Heart left ventricle (tissue), 16 donors: ENCODE measurements around the gene ZNF672. TPM values are rescaled to one million over a fixed set of nuclear protein-coding genes. Genes with fewer than 3 reads are reported as not detected.
"Not testable (repeated sequence)": the region's sequence is repeated elsewhere in the genome, so short reads cannot be mapped to it uniquely, and the experiment has no call there.

Experiments
- ATAC-seq, 4 donors: fragments of 200-7000 bp; cut with Tn5 transposase; one replicate each; pipeline ENCODE4 v1.9.1; 2020 to 2022; ENCODE audit warnings: moderate library complexity in 4 of 4, mild to moderate bottlenecking in 3 of 4, moderate number of reproducible peaks in 1 of 4
- DNase-seq, 5 donors: peaks; one replicate each; pipeline ENCODE4 v3.0.0-alpha.2; 2020
- H3K27ac ChIP-seq, 12 donors: fragments of 200-600 bp; sonication (generic) in 4 of 12; one replicate each; pipeline versions ENCODE4 v1.5.0 to v1.8.0; 2016 to 2022; ENCODE audit warnings: mild to moderate bottlenecking in 2 of 12
- H3K27me3 ChIP-seq, 9 donors: fragments of 200-600 bp; sonication (generic) in 2 of 9; one replicate each; pipeline versions ENCODE4 v1.5.1 to v1.8.0; 2016 to 2022; ENCODE audit warnings: mild to moderate bottlenecking in 3 of 9
- H3K36me3 ChIP-seq, 9 donors: fragments of 200-600 bp; sonication (generic) in 2 of 9; one replicate each; pipeline versions ENCODE4 v1.5.0 to v1.8.0; 2018 to 2022; ENCODE audit warnings: mild to moderate bottlenecking in 2 of 9
- H3K4me1 ChIP-seq, 12 donors: fragments of 200-600 bp; sonication (generic) in 4 of 12; one replicate each; pipeline versions ENCODE4 v1.5.0 to v1.8.0; 2016 to 2022; ENCODE audit warnings: mild to moderate bottlenecking in 3 of 12
- H3K4me3 ChIP-seq, 12 donors: fragments of 200-600 bp; sonication (generic) in 4 of 12; one replicate each; pipeline versions ENCODE4 v1.5.0 to v1.8.0; 2017 to 2022; ENCODE audit warnings: mild to moderate bottlenecking in 9 of 12, moderate library complexity in 4 of 12
- H3K9me3 ChIP-seq, 12 donors: fragments of 200-600 bp; sonication (generic) in 4 of 12; one replicate each; pipeline versions ENCODE4 v1.5.0 to v1.8.0; 2016 to 2022; ENCODE audit warnings: mild to moderate bottlenecking in 1 of 12
- CTCF ChIP-seq, 12 donors: fragments of 200-600 bp; sonication (generic) in 4 of 12; IDR thresholded peaks; one replicate each; pipeline versions ENCODE4 v1.5.0 to v1.8.0; 2018 to 2022; ENCODE audit warnings: antibody characterized with exemption in 12 of 12, mild to moderate bottlenecking in 5 of 12
- POLR2A ChIP-seq, 2 donors: fragments of 450-650 bp; IDR thresholded peaks; one replicate each; pipeline ENCODE4 v1.6.1; 2017; ENCODE audit warnings: antibody characterized with exemption in 2 of 2, mild to moderate bottlenecking in 2 of 2, moderate library complexity in 2 of 2
- WGBS, 4 donors: extraction: QIAGEN DNeasy Blood & Tissue Kit in 2 of 4; methylation state at CpG; one replicate each; pipeline versions ENCODE4 v1.1.5 to v1.1.7; 2013 to 2018; 5-methylcytosine and 5-hydroxymethylcytosine counted together
- intact Hi-C, 10 donors: fragments of 100-400 bp; cut with DNase I; formaldehyde crosslinking; loops; one replicate each; pipeline versions ENCODE4 v1.11.1 to v1.14.2; 2022
- polyA plus RNA-seq, 2 donors: library from polyadenylated mRNA; stranded (reverse); fragments of 200-250 nt; gene quantifications; one replicate each; pipeline ENCODE4 v1.2.3, GENCODE V29; 2013
- total RNA-seq, 9 donors: library from RNA; depleted of rRNA in 2 of 9; stranded (reverse); fragments of >200 nt in 2 of 9; fragmentation: NEBNext Ultra II Directional in 3 of 9; extraction: Animal tissue kit (Norgen Biotek cat#: 25700) in 3 of 9; gene quantifications; one replicate each; pipeline versions ENCODE4 v1.1.0 to v1.2.4, GENCODE V29; 2016 to 2023
- donor health status: ischemic (EF 13 %, LVEDD 7.1; RV severe dilation, severe dysfunction).
- donor health status: healthy with polysubstance abuse.
- donor health status: DM: no; HTN: yes; CAD: no.
- donor health status: DM: no; HTN: no; CAD: no.
- donor health status: ischemic (EF 25% LVEDD 6.9; RV normal size, moderate dysfunction).
- donor health status: ischemic (EF 25% LVEDD 5.7; RV mildly dilated, moderate dysfunction).
- donor health status: healthy.
- donor health status: DM: yes; HTN: yes; CAD: no.
- donor health status: ischemic (EF 35%, LVEDD 5.7; RV mildly dilated, moderate dysfunction).
- donor health status: nonischemic (EF 11% LVEDD 7.7; RV severe dilation, severe dysfunction).
- donor health status: DM: yes; HTN: yes; CAD: no.
- donor health status: PGD.
- donor health status: ischemic (EF 29% LVEDD 5.4; RV normal size, mild dysfunction).
- donor health status: nonischemic (EF 23%, LVEDD 6.1; RV moderate dilation, normal function).

The ZNF672 gene
- total and polyA plus RNA-seq, 11 donors: 20.5 to 63.8 (median 37.8) TPM

GRCh38 chr1:248873409-248873992 is 35.5 kb downstream of the ZNF672 start:
- TF ChIP-seq POLR2A (IDR thresholded peaks at IDR 0.05) (peak in 1 of 2 donors; percentile 50), CTCF (IDR thresholded peaks at IDR 0.05) (no peak)
- no peaks in the 10 kb centered on the region for H3K9me3 ChIP-seq
- WGBS, 4 donors: 0% methylated on average over 19 to 41 of the region's 41 CpGs
- no peaks in the 10 kb centered on the region for H3K36me3 ChIP-seq
- peak overlapping the region; percentile 88 to 96 (median 93) for H3K27ac ChIP-seq
- DNase-seq (peak; percentile 92 to 95 (median 93)), ATAC-seq (peak; percentile 92 to 95 (median 94))
- H3K4me1 ChIP-seq: peaks cover 0 to 12% (median 0%) of the 10 kb centered on the region in 12 donors
- intact Hi-C loops: loop anchor here in 4 of 10 donors (1.0 to 2.0 kb wide), 5 partner anchors 14 to 47 kb away; partner anchors contain the start of genes PGBD2 (in 3 of the 4) and ZNF692 (in 2 of the 4)
- H3K4me3 ChIP-seq: peak overlapping the region; percentile 56 to 84 (median 70)
- H3K27me3 ChIP-seq: no peaks in the 10 kb centered on the region

- peak; percentile 52 to 77 (median 68) for DNase-seq
Observed at GRCh38 chr1:248873993-248874533, 36.0 kb downstream of the ZNF672 start.

GRCh38 chr1:248881261-248881660 is 43.2 kb downstream of the ZNF672 start:
- no peak for ATAC-seq
- no peak for TF ChIP-seq CTCF (IDR thresholded peaks at IDR 0.05)
- no peak for TF ChIP-seq POLR2A (IDR thresholded peaks at IDR 0.05)
- Histone ChIP-seq H3K27me3 (no peaks in the 10 kb centered on the region), H3K4me3 (no peak overlapping the region), H3K27ac (no peak overlapping the region), H3K9me3 (no peaks in the 10 kb centered on the region), H3K4me1 (no peaks in the 10 kb centered on the region), H3K36me3 (no peaks in the 10 kb centered on the region)
- WGBS, 4 donors: 83 to 94% (median 91%) methylated on average over 1 of the region's 1 CpG
- intact Hi-C loops: no loop called here
- DNase-seq: no peak

More at GRCh38 chr1:248873993-248874533, 36.0 kb downstream of the ZNF672 start:
- H3K4me3 ChIP-seq: peak overlapping the region; percentile 56 to 84 (median 70)
- TF ChIP-seq CTCF (IDR thresholded peaks at IDR 0.05) (no peak), POLR2A (IDR thresholded peaks at IDR 0.05) (no peak)
- no peaks in the 10 kb centered on the region for H3K27me3 ChIP-seq
- peaks cover 0 to 12% (median 0%) of the 10 kb centered on the region in 12 donors for H3K4me1 ChIP-seq
- intact Hi-C loops: loop anchor here in 4 of 10 donors (1.0 to 2.0 kb wide), 6 partner anchors 15 to 48 kb away; partner anchors contain the start of genes PGBD2 (in 3 of the 4), ZNF692 (in 2 of the 4) and ZNF672 (in 1 of the 4)
- H3K36me3 ChIP-seq: no peaks in the 10 kb centered on the region
- 1 to 3% (median 2%) methylated on average over 23 of the region's 23 CpGs for WGBS, 4 donors
- H3K27ac ChIP-seq: peak overlapping the region; percentile 88 to 96 (median 93)
- ATAC-seq: peak; percentile 75 to 83 (median 79)
- H3K9me3 ChIP-seq: no peaks in the 10 kb centered on the region

GRCh38 chr1:248882427-248882826 is 44.4 kb downstream of the ZNF672 start:
- ATAC-seq, intact Hi-C loops, H3K27me3 ChIP-seq, DNase-seq, H3K9me3 ChIP-seq, H3K36me3 ChIP-seq, H3K27ac ChIP-seq, H3K4me3 ChIP-seq, H3K4me1 ChIP-seq: not testable (repeated sequence)
- 52 to 66% (median 60%) methylated on average over 7 of the region's 7 CpGs for WGBS, 4 donors
